ENCODE data around the gene FAM184B.

GRCh38 chr4:17807446-17807845, 26.0 kb upstream of the FAM184B start:
- TF ChIP-seq POLR2AphosphoS5 (IDR thresholded peaks at IDR 0.05; ENCODE audit: borderline replicate concordance, low read depth, low read length) (no peak), EZH2 (IDR thresholded peaks at IDR 0.05) (no peak)

Data from SK-N-MC (cell line).